NOMO-1 (cell line): Measurements from ENCODE around the gene CDH12.

Experiments used
- DNase-seq, 2 experiments: peaks; one replicate each; lab custom pipeline; 2025; ENCODE audit not compliant: unreplicated experiment in 2 of 2; lab: John Stamatoyannopoulos, UW

CDH12 gene

GRCh38 chr5:21802100-21802499 lies 1051.0 kb downstream of the CDH12 start:
- no peak for DNase-seq

- no peak for DNase-seq
Measured at GRCh38 chr5:21792748-21793147, 1060.4 kb downstream of the CDH12 start.

GRCh38 chr5:21791304-21791703 lies 1061.8 kb downstream of the CDH12 start:
- DNase-seq, result no peak

GRCh38 chr5:21784487-21784886 lies 1068.7 kb downstream of the CDH12 start:
- no peak for DNase-seq

GRCh38 chr5:21783074-21783679 lies 1070.0 kb downstream of the CDH12 start:
- no peak for DNase-seq

GRCh38 chr5:21776466-21776865 lies 1076.7 kb downstream of the CDH12 start:
- no peak for DNase-seq

GRCh38 chr5:21774801-21775200 lies 1078.3 kb downstream of the CDH12 start:
- no peak for DNase-seq

- no peak for DNase-seq
Measured at GRCh38 chr5:21774281-21774680, 1078.9 kb downstream of the CDH12 start.

GRCh38 chr5:21773456-21773855 lies 1079.7 kb downstream of the CDH12 start:
- DNase-seq, result no peak

GRCh38 chr5:21765406-21765805 lies 1087.7 kb downstream of the CDH12 start:
- DNase-seq, result peak in 1 of 2 experiments; percentile 95

- no peak for DNase-seq
Measured at GRCh38 chr5:21739096-21739495, 1114.0 kb downstream of the CDH12 start.

- DNase-seq, result no peak
Measured at GRCh38 chr5:21723500-21723899, 1129.6 kb downstream of the CDH12 start.

GRCh38 chr5:21711866-21712758 lies 1141.0 kb downstream of the CDH12 start:
- DNase-seq, result peak in 1 of 2 experiments; percentile 86

GRCh38 chr5:21709770-21710169 lies 1143.4 kb downstream of the CDH12 start:
- peak; percentile 50 to 79 for DNase-seq

- no peak for DNase-seq
Measured at GRCh38 chr5:21704974-21705668, 1148.0 kb downstream of the CDH12 start.

- peak in 1 of 2 experiments; percentile 14 for DNase-seq
Measured at GRCh38 chr5:21701317-21701716, 1151.8 kb downstream of the CDH12 start.
